ENCODE data around the gene KRT10.

Gene KRT10

GRCh38 chr17:40779181-40779909 lies 43.1 kb downstream of the KRT10 start:
- Histone ChIP-seq H4K20me1 (no peaks in the 10 kb centered on the region), H3K4me2 (peak overlapping the region in 9 of 11 experiments; percentile 3 to 57 (median 13); a peak in 6 of 22 replicates), H3K4me3 (peak overlapping the region in 4 of 10 experiments; percentile 14 to 34 (median 32); a peak in 3 of 20 replicates), H3K27ac (no peak overlapping the region), H3K4me1 (no peaks in the 10 kb centered on the region), H3K9me3 (replicated peaks in 1 of 11) (peaks cover 5 to 12% (median 10%) of the 10 kb centered on the region in 11 experiments; a peak in 16 of 22 replicates), H3K36me3 (no peaks in the 10 kb centered on the region), H3K9ac (no peak overlapping the region), H3K27me3 (peaks cover 9 to 18% (median 13%) of the 10 kb centered on the region in 11 experiments)
- no peak for TF ChIP-seq Cebpa-rat (IDR thresholded peaks at IDR 0.05)

DNA sequence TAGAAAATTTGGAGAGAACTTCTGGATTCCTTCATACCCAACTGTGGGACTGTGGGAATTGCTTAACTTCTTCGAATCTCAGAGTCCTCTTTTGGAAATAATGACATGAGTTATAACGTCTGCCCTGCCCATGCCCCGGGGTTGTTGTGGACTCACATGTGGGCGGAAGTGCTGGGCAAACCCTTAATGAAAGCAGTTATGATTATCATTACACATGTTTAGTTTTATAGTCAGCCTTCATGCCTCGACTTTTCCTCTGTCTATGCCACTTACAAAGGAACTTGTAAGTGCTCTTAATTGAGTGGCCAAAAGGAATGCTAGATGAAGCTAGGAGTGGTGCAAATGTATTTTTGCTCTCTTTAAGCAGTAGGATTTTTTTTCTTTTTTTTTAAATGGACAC lies 44.0 kb downstream of the KRT10 start:
- Histone ChIP-seq H3K9me3 (replicated peaks in 1 of 11) (peaks cover 5 to 12% (median 10%) of the 10 kb centered on the region in 11 experiments; a peak in 16 of 22 replicates), H3K4me2 (no peak overlapping the region), H3K4me1 (no peaks in the 10 kb centered on the region), H3K27me3 (peaks cover 9 to 18% (median 13%) of the 10 kb centered on the region in 11 experiments), H3K4me3 (no peak overlapping the region), H3K9ac (no peak overlapping the region), H3K36me3 (no peaks in the 10 kb centered on the region), H4K20me1 (no peaks in the 10 kb centered on the region), H3K27ac (no peak overlapping the region)
- no peak for TF ChIP-seq Cebpa-rat (IDR thresholded peaks at IDR 0.05)

DNA sequence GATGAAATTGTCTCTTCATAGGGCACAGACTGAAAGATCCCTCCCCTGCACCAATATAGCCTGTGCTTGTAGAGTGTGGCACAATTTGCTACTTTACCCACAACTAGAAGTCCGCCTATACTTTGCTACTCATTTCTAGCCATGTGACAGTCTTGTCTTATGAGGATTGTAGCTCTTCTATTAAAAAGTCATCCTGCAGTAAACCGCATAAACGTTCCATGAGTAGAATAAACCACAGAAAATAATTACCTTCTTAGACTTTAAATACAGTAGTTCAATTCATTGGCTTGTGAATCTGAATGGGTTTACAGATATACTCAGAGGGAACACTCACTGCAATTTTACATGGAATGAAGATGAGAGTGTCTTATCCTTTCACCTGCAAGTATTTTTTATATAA lies 44.4 kb downstream of the KRT10 start:
- H3K27ac ChIP-seq, result no peak overlapping the region
- no peak overlapping the region for H3K9ac ChIP-seq
- TF ChIP-seq Cebpa-rat (IDR thresholded peaks at IDR 0.05), result no peak
- H3K27me3 ChIP-seq, result peaks cover 9 to 18% (median 13%) of the 10 kb centered on the region in 11 experiments
- H3K4me3 ChIP-seq, result no peak overlapping the region
- H3K4me1 ChIP-seq, result no peaks in the 10 kb centered on the region
- peaks cover 5 to 12% (median 10%) of the 10 kb centered on the region in 11 experiments; a peak in 16 of 22 replicates for H3K9me3 ChIP-seq (replicated peaks in 1 of 11)
- no peaks in the 10 kb centered on the region for H4K20me1 ChIP-seq
- no peak overlapping the region for H3K4me2 ChIP-seq
- H3K36me3 ChIP-seq, result no peaks in the 10 kb centered on the region

DNA sequence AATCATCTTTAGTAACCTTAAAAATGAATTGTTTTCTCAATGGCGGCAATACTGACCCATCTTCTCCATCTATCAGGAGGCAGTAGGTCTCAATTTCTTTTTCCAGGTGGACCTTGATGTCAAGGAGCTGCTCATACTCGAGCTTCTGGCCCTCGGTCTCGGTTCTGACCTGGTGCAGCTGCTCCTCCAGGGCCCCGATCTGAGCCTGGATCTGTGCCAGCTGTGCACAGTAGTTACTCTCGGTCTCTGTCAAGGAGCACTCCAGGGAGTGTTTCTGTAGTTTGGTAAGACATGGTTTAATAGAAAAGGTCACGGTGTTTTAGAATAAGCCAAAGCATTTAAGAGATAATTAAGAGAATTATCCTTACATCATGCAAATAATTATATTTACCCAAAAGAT lies 45.0 kb downstream of the KRT10 start:
- Histone ChIP-seq H3K9me3 (replicated peaks in 1 of 11) (peaks cover 5 to 12% (median 10%) of the 10 kb centered on the region in 11 experiments; a peak in 16 of 22 replicates), H3K4me2 (no peak overlapping the region), H3K9ac (no peak overlapping the region), H4K20me1 (no peaks in the 10 kb centered on the region), H3K36me3 (no peaks in the 10 kb centered on the region), H3K4me3 (no peak overlapping the region), H3K27me3 (peaks cover 9 to 18% (median 13%) of the 10 kb centered on the region in 11 experiments), H3K4me1 (no peaks in the 10 kb centered on the region), H3K27ac (no peak overlapping the region)
- no peak for TF ChIP-seq Cebpa-rat (IDR thresholded peaks at IDR 0.05)

GRCh38 chr17:40775945-40776344 lies 46.5 kb downstream of the KRT10 start:
- H3K4me3 ChIP-seq, result no peak overlapping the region
- no peaks in the 10 kb centered on the region for H4K20me1 ChIP-seq
- H3K9ac ChIP-seq, result no peak overlapping the region
- peaks cover 9 to 18% (median 13%) of the 10 kb centered on the region in 11 experiments for H3K27me3 ChIP-seq
- no peak overlapping the region for H3K4me2 ChIP-seq
- H3K9me3 ChIP-seq (replicated peaks in 1 of 11), result peaks cover 5 to 12% (median 10%) of the 10 kb centered on the region in 11 experiments; a peak in 16 of 22 replicates
- H3K4me1 ChIP-seq, result no peaks in the 10 kb centered on the region
- H3K27ac ChIP-seq, result no peak overlapping the region
- TF ChIP-seq Cebpa-rat (IDR thresholded peaks at IDR 0.05), result no peak
- no peaks in the 10 kb centered on the region for H3K36me3 ChIP-seq

GRCh38 chr17:40772101-40772500 lies 50.3 kb downstream of the KRT10 start, which contains the start of gene KRT26:
Gene KRT26 (minus strand): TSS chr17:40772201. CDS start chr17:40772113, 88 bp downstream.
- no peaks in the 10 kb centered on the region for H3K36me3 ChIP-seq
- H3K4me2 ChIP-seq, result no peak within 1 kb of the TSS
- no peak within 1 kb of the TSS for H3K27ac ChIP-seq
- no peaks in the 10 kb centered on the region for H3K9me3 ChIP-seq (replicated peaks in 1 of 11)
- no peaks in the 10 kb centered on the region for H3K4me1 ChIP-seq
- H3K9ac ChIP-seq, result no peak within 1 kb of the TSS
- H3K27me3 ChIP-seq, result no peaks in the 10 kb centered on the region
- H3K4me3 ChIP-seq, result no peak within 1 kb of the TSS
- no peak for TF ChIP-seq Cebpa-rat (IDR thresholded peaks at IDR 0.05)
- no peaks in the 10 kb centered on the region for H4K20me1 ChIP-seq

All from BLaER1 treated with 17β-estradiol and CSF1 and Interleukin-3, amounts not matched to agents 10 nM and 100 nM (cell line).